ENCODE data around the gene SUN5. TPM values are rescaled to one million over a fixed set of nuclear protein-coding genes. Genes with fewer than 3 reads are reported as not detected.

The SUN5 gene
- total RNA-seq, 1 donor from 2014 or later: not detected

DNA sequence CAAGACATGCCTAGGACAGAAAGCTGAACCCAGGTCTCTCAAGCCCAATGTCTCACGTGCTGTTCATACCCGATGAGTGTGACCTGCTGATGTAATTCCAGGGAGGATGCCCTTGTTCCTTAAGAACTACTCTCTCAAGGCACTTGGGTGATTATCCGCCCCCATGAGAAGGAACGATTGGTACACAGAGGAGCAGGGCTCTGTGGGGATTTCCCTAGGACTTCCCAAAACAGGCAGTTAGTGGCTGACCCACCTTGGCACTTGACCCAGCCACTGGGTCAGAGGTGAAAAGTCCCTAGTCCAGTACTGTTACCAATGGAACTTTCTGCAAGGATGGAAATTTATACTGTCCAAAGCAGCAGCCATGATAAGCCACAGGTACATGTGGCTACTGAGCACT is 18.1 kb upstream of the SUN5 start:
- H3K4me3 ChIP-seq (ENCODE audit: low read depth, low read length): no peak overlapping the region
- DNase-seq (ENCODE audit: low read depth): no peak
- TF ChIP-seq, protein P1, sequence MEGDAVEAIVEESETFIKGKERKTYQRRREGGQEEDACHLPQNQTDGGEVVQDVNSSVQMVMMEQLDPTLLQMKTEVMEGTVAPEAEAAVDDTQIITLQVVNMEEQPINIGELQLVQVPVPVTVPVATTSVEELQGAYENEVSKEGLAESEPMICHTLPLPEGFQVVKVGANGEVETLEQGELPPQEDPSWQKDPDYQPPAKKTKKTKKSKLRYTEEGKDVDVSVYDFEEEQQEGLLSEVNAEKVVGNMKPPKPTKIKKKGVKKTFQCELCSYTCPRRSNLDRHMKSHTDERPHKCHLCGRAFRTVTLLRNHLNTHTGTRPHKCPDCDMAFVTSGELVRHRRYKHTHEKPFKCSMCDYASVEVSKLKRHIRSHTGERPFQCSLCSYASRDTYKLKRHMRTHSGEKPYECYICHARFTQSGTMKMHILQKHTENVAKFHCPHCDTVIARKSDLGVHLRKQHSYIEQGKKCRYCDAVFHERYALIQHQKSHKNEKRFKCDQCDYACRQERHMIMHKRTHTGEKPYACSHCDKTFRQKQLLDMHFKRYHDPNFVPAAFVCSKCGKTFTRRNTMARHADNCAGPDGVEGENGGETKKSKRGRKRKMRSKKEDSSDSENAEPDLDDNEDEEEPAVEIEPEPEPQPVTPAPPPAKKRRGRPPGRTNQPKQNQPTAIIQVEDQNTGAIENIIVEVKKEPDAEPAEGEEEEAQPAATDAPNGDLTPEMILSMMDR (conservative IDR thresholded peaks at IDR 0.05; ENCODE audit: low read depth, low read length): no peak

DNA sequence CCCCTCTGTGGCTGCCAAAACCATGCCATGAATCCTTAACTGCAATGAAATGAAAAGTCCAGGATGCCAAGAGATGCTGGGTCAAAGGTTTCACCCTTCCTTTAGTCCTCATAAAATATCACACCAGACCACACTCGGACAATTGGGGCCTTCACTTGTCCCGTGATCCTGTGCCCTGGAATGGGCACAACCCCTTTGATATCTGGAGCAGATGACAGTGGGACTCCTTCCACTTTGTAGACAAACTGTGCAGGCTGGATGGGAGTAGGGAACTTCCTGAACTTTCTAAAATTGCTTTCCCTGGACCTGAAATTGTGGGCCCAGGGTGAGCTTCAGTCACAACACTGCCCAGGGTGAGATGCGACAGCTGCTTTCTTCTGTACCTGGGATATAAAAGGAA is 17.6 kb upstream of the SUN5 start:
- TF ChIP-seq, protein P1 (conservative IDR thresholded peaks at IDR 0.05; ENCODE audit: low read depth, low read length): no peak
- no peak overlapping the region for H3K4me3 ChIP-seq (ENCODE audit: low read depth, low read length)
- DNase-seq (ENCODE audit: low read depth): no peak

DNA sequence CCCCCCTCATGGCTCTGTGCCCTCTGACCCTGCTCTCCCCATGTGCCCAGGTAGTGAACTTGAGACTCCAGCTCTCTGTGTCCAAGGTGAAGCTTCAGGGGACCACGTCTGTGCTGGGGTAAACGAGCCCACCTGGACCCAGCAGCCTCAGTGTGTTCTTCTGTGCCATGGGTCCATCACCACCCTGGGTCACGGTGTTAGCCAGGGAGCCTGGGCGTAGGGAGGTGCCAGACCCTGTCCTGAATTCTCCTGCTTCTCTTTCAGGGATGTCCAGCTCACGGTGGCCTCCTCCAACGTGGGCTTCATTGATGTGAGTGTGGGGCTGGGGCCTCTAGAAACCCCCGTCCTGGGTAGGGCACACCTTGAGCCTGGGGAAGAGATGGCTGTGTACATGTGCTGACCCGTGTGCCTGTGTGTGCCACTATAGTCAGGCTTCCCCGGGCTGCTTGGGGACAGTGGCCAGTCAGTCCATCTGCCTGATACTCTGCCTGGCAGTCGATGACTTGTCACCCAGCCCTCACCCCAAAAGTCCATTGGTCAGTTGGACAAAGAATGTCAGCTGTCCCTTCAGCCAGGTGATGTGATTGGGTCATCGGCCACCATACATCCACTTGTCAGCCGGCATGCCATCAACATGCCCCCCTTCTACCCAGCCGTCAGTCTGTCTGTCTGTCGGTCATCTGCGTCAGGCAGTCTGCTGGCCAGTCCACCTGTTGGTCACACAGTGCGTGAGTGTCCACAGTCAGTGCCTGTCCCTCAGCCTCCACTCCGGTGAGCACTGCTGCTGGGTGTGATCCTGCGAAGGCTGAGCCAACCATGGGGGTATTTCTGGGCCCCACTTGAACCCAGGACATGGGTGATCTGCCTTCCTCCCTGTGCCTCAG is 16.3 kb upstream of the SUN5 start:
- H3K4me3 ChIP-seq (ENCODE audit: low read depth, low read length): no peak overlapping the region
- TF ChIP-seq, protein P1 (conservative IDR thresholded peaks at IDR 0.05; ENCODE audit: low read depth, low read length): no peak
- no peak for DNase-seq (ENCODE audit: low read depth)

DNA sequence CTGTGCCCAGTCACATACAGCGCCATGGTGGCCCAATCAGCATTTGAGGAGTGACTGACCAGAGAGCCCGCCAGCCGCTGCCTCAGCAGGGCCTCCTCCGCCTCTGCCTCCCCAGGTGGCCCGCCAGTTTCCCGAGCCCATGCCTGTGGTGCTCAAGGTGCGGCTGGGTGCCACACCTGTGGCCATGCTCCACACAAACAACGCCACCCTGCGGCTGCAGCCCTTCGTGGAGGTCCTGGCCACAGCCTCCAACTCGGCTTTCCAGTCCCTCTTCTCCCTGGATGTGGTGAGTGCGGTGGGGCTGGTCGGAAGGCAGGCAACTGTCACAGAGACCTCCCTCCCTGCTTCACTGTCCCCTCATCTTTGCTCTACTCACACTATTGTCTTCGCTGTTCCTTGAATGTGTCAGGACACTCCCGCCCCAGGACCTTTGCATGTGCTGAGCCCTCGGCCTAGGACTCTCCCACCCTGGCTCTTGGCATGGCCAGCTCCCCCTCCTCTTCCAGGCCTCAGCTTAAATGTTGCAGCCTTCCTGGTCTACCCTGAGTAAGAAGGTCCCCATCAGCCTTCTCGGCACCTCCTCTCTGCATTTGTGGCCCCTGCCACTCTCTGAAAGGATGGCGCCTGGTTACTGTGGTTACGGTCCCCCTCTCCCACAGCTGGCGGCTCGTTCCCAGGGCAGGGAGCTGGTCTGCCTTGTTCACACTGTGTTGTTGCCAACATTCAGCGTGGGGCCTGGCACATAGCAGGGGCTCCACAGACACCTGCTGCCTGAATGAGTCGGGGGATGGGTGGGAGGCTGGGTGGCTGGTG is 15.4 kb upstream of the SUN5 start:
- H3K4me3 ChIP-seq (ENCODE audit: low read depth, low read length): no peak overlapping the region
- TF ChIP-seq, protein P1 (conservative IDR thresholded peaks at IDR 0.05; ENCODE audit: low read depth, low read length): no peak
- DNase-seq (ENCODE audit: low read depth): no peak

DNA sequence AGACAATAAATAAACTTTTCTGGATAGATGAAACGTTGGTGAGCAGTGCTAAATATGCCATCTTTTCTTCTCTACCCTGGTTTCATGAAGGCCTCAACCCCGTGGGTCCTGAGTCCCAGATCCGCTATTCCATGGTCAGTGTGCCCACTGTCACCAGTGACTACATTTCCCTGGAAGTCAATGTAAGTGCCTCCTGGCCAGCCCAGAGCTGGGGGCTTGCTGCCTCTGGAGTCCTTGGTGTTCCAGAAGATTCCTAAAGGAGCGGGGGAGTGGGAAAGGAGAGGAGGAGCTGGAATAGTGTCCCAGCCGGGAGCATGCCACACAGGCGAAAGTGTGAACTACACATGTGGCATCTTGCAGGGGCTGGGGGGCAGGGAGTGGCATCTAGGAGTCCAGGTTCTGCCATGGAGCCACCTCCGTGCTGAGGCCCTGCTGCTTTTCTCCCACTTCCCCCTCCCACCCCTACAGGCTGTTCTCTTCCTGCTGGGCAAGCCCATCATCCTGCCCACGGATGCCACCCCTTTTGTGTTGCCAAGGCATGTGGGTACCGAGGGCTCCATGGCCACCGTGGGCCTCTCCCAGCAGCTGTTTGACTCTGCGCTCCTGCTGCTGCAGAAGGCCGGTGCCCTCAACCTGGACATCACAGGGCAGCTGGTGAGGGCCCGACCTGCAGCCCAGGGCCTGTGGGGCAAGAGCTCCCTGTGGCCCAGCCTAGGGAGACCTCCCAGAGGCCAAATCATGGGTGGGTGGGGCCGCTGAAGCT is 14.1 kb upstream of the SUN5 start:
- TF ChIP-seq, protein P1 (conservative IDR thresholded peaks at IDR 0.05; ENCODE audit: low read depth, low read length): no peak
- no peak for DNase-seq (ENCODE audit: low read depth)
- H3K4me3 ChIP-seq (ENCODE audit: low read depth, low read length): no peak overlapping the region

DNA sequence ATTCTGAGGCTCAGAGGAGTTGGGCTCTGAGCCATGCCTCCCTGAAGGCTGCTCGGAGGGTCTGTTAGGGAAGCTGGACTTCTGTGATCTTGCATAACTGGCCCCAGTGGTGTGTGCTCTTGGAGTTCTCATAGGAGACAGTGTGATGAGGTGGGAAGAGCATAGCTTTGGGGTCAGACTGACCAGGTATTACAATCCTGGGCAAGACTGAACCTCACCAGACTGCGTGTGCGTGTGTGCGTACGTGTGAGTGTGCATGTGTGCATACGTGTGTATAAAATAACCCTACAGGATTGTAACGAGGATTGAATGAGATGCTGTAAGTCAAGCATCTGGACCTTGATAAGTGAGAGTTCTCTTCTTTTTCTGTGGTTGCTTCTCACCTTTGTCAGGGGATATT is 13.3 kb upstream of the SUN5 start:
- no peak overlapping the region for H3K4me3 ChIP-seq (ENCODE audit: low read depth, low read length)
- no peak for DNase-seq (ENCODE audit: low read depth)
- TF ChIP-seq, protein P1 (conservative IDR thresholded peaks at IDR 0.05; ENCODE audit: low read depth, low read length): no peak

Measured in epithelial cell of proximal tubule (primary cell).